Right atrium auricular region (tissue), 2 donors: ENCODE measurements around the gene KIRREL3. TPM values are rescaled to one million over a fixed set of nuclear protein-coding genes. Genes with fewer than 3 reads are reported as not detected.

Experiments used
- DNase-seq: peaks from one replicate; pipeline ENCODE4 v3.0.0-alpha.2; 2019; ENCODE audit warnings: low spot score
- H3K27ac ChIP-seq, 2 donors: fragments of 200-600 bp; sonication (generic); 1 replicate in 1 of 2; 2 replicates in 1 of 2; pipeline ENCODE4 v1.5.1; 2016 to 2019
- H3K27me3 ChIP-seq, 2 donors: fragments of 200-600 bp; sonication (generic); one replicate each; pipeline versions ENCODE4 v1.5.1 to v1.6.0; 2017 to 2019
- H3K36me3 ChIP-seq: fragments of 200-600 bp; sonication (generic); one replicate; pipeline ENCODE4 v1.5.1; 2016
- H3K4me1 ChIP-seq, 2 donors: fragments of 200-600 bp; sonication (generic); one replicate each; pipeline versions ENCODE4 v1.5.1 to v1.6.0; 2017 to 2019
- H3K4me3 ChIP-seq, 2 donors: fragments of 200-600 bp; sonication (generic); 1 replicate in 1 of 2; 2 replicates in 1 of 2; pipeline ENCODE4 v1.5.1; 2017 to 2019; ENCODE audit warnings: mild to moderate bottlenecking in 1 of 2, moderate library complexity in 1 of 2
- H3K9me3 ChIP-seq, 2 donors: fragments of 200-600 bp; sonication (generic); one replicate each; pipeline ENCODE4 v1.5.1; 2019
- total RNA-seq, 2 donors: library from RNA; depleted of rRNA; stranded (reverse); fragments of >200 nt; gene quantifications; one replicate each; pipeline ENCODE4 v1.1.0, GENCODE V29; 2016
- TF ChIP-seq, protein P1 (sequence below), 2 donors: fragments of 200-600 bp; sonication (generic); IDR thresholded peaks; one replicate each; pipeline ENCODE4 v1.5.1; 2019; ENCODE audit warnings: antibody characterized with exemption in 2 of 2

Gene KIRREL3
- total RNA-seq, 2 donors from 2014 or later, result 0.51 to 0.74 TPM

DNA sequence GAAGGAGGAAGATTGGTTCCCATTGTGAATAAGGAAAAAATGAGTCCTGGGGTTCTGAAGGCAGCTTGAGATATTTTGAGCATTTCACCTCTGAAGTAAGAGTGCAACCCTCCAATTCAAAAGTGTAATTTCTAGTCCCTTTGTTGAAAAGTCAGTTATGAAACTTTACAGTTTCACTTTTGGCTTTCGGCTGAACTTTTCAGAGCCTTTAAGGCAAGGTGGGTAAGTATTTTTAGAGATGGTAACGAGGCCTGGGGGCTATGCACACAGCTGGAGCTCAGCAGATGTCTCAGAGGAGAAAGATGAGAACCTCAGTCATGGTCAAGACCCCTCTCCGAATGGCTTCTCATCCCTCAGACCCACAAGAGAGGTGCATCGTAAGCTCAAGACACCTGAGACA lies 267.6 kb downstream of the KIRREL3 start:
- Histone ChIP-seq H3K9me3 (no peaks in the 10 kb centered on the region), H3K4me1 (peaks cover 0 to 9% of the 10 kb centered on the region in 2 donors), H3K36me3 (no peaks in the 10 kb centered on the region), H3K27me3 (no peaks in the 10 kb centered on the region), H3K4me3 (no peak overlapping the region), H3K27ac (no peak overlapping the region)
- TF ChIP-seq, protein P1, sequence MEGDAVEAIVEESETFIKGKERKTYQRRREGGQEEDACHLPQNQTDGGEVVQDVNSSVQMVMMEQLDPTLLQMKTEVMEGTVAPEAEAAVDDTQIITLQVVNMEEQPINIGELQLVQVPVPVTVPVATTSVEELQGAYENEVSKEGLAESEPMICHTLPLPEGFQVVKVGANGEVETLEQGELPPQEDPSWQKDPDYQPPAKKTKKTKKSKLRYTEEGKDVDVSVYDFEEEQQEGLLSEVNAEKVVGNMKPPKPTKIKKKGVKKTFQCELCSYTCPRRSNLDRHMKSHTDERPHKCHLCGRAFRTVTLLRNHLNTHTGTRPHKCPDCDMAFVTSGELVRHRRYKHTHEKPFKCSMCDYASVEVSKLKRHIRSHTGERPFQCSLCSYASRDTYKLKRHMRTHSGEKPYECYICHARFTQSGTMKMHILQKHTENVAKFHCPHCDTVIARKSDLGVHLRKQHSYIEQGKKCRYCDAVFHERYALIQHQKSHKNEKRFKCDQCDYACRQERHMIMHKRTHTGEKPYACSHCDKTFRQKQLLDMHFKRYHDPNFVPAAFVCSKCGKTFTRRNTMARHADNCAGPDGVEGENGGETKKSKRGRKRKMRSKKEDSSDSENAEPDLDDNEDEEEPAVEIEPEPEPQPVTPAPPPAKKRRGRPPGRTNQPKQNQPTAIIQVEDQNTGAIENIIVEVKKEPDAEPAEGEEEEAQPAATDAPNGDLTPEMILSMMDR (IDR thresholded peaks at IDR 0.05), result no peak
- no peak for DNase-seq

DNA sequence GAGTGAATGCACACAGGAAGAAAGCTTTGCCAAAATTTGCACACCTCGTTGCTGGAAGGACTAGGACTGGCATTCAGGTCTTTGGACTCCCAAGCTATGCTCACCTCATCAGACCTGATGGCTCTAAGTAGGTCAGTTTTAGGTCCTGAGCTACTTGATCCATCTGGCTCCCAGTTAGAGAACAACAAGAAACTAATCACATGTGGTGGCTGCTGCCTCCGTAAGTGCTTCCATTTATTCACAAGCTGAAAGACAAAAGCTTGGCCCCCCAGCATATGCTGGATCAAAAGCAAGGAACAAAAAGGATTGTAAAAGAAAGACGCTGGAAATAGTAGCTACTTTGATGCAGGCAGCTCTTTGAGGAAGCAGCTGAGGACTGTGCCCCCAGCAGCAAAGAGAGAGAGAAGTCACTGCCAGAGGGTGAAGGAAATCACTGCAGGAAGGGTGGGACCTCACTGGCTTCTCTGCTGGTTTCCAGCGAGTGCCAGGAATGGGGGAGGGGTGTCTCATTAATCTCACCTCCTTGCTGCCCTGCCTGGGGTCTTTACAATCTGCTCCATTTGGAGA lies 268.9 kb downstream of the KIRREL3 start:
- H3K9me3 ChIP-seq, result no peaks in the 10 kb centered on the region
- H3K27ac ChIP-seq, result no peak overlapping the region
- TF ChIP-seq, protein P1 (IDR thresholded peaks at IDR 0.05), result no peak
- H3K4me1 ChIP-seq, result peaks cover 0 to 1% of the 10 kb centered on the region in 2 donors
- H3K4me3 ChIP-seq, result no peak overlapping the region
- H3K27me3 ChIP-seq, result no peaks in the 10 kb centered on the region
- DNase-seq, result no peak
- H3K36me3 ChIP-seq, result no peaks in the 10 kb centered on the region

DNA sequence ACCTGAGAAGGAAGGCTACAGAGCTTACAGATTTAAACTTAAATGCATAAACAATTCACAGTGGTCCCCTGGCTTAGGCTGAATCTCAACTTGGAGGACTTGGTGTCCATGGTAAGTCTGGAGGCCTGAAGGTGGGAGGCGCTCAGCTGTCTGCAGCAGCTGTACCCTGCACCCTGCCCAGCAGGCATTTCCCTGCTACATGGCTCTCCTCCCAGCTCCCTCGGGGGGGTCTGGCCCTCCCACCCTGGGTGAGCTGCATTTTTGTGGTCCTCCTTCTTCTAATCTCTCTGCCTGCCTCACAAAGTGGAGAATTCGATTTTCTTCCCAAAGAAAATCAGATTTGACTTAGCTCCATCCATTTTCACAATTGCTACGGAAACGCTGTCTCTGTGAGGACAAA lies 273.2 kb downstream of the KIRREL3 start:
- H3K4me3 ChIP-seq, result no peak overlapping the region
- TF ChIP-seq, protein P1 (IDR thresholded peaks at IDR 0.05), result no peak
- DNase-seq, result no peak
- no peak overlapping the region for H3K27ac ChIP-seq
- H3K27me3 ChIP-seq, result no peaks in the 10 kb centered on the region
- H3K9me3 ChIP-seq, result no peaks in the 10 kb centered on the region
- H3K36me3 ChIP-seq, result no peaks in the 10 kb centered on the region
- H3K4me1 ChIP-seq, result no peaks in the 10 kb centered on the region

DNA sequence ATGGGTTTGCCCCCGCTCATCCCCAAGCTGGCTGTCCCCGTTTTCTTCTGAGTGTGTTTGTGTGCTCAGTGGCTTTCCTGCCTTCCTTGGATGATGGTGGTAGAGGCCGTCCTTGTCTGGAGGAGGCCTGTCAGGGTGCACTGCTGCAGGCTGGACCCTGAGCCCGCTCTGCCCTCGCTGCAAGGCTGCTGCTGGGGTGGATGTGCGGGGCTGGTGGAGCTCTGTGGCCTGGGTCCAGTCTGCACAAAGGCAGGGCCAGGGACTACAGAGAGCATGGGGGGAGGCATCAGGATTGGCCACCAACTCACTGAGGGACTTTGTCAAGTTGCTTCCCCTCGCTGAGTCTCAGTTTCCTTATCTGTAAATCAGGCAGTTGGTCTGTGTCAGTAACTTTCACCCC lies 275.0 kb downstream of the KIRREL3 start:
- no peaks in the 10 kb centered on the region for H3K27me3 ChIP-seq
- TF ChIP-seq, protein P1 (IDR thresholded peaks at IDR 0.05), result no peak
- no peaks in the 10 kb centered on the region for H3K36me3 ChIP-seq
- no peaks in the 10 kb centered on the region for H3K9me3 ChIP-seq
- DNase-seq, result no peak
- peaks cover 0 to 6% of the 10 kb centered on the region in 2 donors for H3K4me1 ChIP-seq
- no peak overlapping the region for H3K27ac ChIP-seq
- H3K4me3 ChIP-seq, result no peak overlapping the region

DNA sequence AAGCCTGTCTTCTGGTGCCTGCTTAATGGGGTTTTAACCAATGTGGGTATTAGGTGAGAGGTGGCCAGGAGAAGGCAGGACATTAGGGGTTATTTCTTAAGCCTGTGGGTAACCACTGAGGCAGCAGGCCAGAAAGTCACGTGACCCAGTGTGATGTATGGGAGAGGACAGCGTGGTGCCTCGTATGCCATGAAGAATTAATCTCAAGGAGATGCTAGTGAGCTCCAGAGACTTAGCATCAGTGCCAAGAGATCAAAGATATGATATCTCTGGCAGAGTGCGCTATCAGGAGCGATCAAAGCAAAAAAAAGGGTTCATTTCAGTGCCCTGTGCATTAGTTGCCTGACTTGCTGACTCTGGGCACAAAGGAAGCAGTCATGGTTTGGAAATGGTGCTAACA lies 275.5 kb downstream of the KIRREL3 start:
- Histone ChIP-seq H3K36me3 (no peaks in the 10 kb centered on the region), H3K4me3 (no peak overlapping the region), H3K9me3 (no peaks in the 10 kb centered on the region), H3K27ac (no peak overlapping the region), H3K4me1 (peaks cover 0 to 11% of the 10 kb centered on the region in 2 donors), H3K27me3 (no peaks in the 10 kb centered on the region)
- DNase-seq, result no peak
- TF ChIP-seq, protein P1 (IDR thresholded peaks at IDR 0.05), result no peak

DNA sequence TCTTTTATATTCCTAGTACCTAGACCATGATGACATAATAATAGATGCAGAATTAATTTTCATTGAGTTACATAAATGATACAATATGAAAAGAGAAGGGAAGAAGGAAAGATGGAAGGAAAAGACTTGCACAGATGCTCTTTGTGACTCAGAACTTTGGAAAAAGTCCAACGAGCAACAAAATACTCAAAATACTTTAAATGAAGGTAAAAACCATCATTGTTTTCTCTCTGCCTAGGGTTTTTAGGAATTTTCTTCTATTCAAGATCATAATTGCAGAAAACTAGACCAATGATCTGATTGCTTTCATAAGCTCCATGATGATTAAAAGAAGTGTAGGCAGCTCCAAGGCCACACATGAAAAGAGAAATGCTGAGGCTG lies 276.9 kb downstream of the KIRREL3 start:
- H3K27ac ChIP-seq, result no peak overlapping the region
- no peak overlapping the region for H3K4me3 ChIP-seq
- H3K27me3 ChIP-seq, result no peaks in the 10 kb centered on the region
- no peak for DNase-seq
- TF ChIP-seq, protein P1 (IDR thresholded peaks at IDR 0.05), result no peak
- peaks cover 0 to 16% of the 10 kb centered on the region in 2 donors for H3K4me1 ChIP-seq
- H3K36me3 ChIP-seq, result no peaks in the 10 kb centered on the region
- H3K9me3 ChIP-seq, result no peaks in the 10 kb centered on the region
